OCI-M1 (cell line): ENCODE measurements around the gene MRFAP1L1.
"Not testable (repeated sequence)": the region's sequence is repeated elsewhere in the genome, so short reads cannot be mapped to it uniquely, and the experiment has no call there.

Source experiments
- DNase-seq: peaks from one replicate; lab custom pipeline; 2025; lab: John Stamatoyannopoulos, UW

Gene MRFAP1L1

GRCh38 chr4:6709230-6710114 lies at the start of gene MRFAP1L1:
Gene MRFAP1L1 (minus strand): TSS chr4:6709865. CDS start chr4:6709629, 236 bp downstream.
- peak; percentile 97 for DNase-seq

GRCh38 chr4:6758728-6759127 lies 49.1 kb upstream of the MRFAP1L1 start:
- DNase-seq: no peak

GRCh38 chr4:6756345-6756744 lies 46.7 kb upstream of the MRFAP1L1 start:
- DNase-seq: not testable (repeated sequence)

DNA sequence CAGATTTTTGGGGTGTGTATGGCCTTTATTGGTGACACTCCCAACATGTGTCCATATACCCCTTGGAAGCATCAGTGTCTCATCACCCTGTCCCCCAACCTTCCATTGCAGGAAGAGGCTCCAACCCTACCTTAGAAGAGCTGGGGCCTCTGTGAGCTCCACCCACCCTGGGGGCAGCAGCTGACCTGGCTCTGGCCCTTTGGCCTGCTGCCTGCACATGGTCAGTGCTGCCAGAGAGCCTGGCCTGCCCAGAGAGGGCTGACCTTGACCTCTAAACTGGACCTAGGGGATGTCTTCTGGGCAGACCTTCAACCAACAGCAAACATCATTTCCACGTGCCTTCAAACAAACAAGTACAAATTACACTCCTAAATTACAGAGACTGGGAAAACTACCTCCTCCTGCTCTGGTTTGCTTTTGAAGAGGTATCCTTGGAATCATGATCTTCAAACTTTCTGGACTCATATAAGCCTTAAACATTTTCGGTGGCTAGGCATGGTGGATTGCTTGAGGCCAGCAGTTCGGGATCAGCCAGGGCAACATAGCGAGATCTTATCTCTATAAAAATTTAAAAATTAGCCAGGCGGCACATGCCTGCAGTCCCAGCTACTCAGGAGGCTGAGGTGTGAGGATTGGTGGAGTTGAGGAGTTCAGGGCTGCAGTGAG lies 45.6 kb upstream of the MRFAP1L1 start:
- DNase-seq: no peak

- no peak for DNase-seq
These were observed 44.9 kb upstream of the MRFAP1L1 start for GRCh38 chr4:6754481-6755087.

GRCh38 chr4:6753891-6754290 lies 44.2 kb upstream of the MRFAP1L1 start:
- DNase-seq: no peak

GRCh38 chr4:6753103-6753560 lies 43.5 kb upstream of the MRFAP1L1 start:
- DNase-seq: no peak

DNA sequence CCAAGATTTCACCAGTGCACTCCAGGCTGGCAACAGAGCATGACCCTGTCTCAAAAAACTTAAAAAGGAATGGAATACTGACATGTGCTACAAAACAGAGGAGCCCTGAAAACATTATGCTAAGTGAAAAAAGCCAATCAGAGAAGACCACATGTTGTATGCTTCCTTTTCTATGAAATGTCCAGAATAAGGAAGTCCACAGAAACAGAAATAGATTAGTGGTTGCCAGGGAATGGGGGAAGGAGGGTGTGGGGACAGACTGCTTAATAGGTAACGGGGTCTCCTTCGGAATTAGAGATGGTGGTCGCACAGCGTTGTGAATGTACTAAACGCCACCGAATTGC lies 42.8 kb upstream of the MRFAP1L1 start:
- DNase-seq: peak; percentile 77

DNA sequence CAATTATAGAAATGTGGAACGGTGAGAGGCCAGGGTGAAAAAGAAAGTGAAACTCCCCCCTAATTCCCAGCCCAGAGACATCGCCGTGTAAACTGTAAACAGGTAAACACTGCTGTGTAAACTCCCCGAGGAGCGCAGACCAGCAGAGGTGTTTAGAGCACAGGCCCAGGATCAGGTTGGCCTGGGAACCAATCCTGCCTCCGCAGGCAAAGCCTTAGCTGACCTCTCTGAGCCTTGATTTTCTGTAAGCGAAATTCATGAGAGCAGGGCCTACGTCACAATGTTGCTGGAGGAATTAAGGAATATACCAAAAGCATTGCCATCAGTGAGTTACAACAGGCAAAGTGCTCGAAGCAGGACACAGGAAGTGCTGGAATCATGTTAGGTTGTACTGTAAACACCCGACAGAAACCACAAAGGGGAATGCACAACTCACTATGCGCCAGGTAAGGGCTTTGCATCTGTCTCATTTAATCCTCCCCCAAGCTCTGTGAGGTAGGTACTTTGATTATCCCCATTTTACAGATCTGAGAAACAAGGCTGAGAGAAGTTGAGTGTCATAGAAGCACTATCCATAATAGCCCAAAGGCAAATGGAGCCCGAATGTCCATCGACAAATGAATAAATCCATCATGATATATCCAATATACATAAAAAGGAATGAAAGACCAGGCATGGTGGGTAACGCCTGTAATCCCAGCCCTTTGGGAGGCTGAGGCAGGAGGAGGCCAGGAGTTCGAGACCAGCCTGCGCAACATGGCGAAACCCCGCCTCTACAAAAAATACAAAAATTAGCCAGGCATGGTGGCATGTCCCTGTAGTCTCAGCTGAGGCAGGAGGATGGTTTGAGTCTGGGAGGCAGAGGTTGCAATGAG lies 42.2 kb upstream of the MRFAP1L1 start:
- no peak for DNase-seq

- no peak for DNase-seq
These were observed 40.9 kb upstream of the MRFAP1L1 start for GRCh38 chr4:6750286-6751221.

GRCh38 chr4:6749340-6750171 lies 39.9 kb upstream of the MRFAP1L1 start:
- DNase-seq: no peak

GRCh38 chr4:6748286-6748685 lies 38.6 kb upstream of the MRFAP1L1 start:
- no peak for DNase-seq

DNA sequence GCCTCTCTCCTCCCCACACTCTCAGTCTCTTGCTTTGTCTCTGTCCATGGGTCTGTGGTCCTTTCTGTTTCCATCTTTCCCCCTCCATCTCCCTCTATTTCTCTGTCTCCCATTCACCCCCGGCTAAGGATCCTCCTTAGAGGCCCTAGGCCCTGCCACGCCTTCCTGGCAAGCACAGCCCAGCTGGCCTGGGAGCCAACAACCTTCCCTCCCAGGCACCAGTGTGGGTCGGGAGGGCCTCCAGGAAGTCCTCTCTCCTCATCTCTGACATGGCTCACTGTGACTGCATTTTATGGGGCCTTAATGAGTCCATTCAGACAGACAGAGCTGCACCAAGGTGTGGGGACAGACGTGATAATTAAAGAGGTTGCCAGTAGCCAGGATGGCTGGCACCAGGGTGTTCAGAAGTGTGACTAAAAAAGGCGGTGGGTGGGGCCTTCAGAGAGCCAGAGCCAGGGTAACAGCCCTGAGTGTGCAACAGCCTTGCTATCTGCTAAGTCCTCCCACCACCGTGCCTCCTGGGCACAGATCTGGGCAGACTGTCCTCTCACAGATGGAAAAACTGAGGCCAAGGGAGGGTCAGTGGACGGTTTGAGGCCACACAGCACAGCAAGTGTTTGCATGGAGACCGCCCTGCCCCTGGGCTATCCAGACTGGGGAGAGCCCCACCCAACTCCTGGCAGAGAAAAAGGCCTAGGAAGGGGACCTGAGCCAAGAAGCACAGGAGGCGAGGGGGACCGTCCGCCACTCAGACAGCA lies 37.8 kb upstream of the MRFAP1L1 start:
- DNase-seq: no peak

DNA sequence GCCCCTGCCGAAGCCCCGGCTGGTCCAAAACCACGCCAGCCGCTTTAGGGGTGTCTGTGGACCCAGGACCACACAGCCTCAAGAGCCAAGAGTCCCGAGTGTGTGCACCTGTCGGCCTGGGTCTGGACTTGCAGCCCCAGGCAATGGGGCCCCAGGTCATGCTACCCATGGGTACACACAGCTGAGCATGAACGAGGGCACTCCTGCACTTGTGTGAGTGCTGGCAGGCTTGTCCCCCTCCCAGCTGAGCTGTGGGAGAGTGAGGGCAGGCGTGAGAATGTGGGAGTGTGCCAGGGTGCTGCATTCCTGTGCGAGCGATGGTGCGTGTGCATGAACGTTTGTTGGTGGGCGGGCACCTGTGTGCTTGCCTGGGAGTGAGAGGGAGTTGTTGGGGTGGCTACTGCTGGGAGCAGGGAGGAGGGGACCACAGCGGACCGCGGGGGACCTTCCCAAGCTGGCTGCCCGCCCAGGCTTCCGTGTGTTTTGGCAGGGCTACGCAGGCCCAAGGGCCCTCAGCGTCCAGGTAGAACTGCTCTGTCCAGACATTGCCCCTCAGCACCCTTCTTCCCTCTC lies 37.1 kb upstream of the MRFAP1L1 start:
- DNase-seq: no peak

DNA sequence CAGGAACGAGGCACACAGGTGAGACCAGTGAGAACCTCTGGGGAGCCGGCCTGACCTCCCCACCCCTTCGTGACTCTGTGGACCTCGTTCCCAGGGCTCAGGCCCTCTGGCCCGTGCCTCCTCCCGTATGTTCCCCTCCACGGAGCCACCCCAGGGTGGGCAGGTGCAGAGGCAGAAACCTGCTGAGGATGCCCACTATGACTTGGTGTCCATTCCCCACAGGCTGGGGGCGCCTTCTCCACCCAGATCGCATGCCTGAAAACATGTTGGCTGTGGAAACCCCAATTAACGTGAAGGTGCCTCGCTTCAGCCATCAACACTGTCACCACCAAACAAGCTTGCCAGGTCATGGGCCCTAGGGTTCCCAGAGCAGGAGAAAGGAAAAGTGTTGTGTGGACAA lies 33.3 kb upstream of the MRFAP1L1 start:
- no peak for DNase-seq

DNA sequence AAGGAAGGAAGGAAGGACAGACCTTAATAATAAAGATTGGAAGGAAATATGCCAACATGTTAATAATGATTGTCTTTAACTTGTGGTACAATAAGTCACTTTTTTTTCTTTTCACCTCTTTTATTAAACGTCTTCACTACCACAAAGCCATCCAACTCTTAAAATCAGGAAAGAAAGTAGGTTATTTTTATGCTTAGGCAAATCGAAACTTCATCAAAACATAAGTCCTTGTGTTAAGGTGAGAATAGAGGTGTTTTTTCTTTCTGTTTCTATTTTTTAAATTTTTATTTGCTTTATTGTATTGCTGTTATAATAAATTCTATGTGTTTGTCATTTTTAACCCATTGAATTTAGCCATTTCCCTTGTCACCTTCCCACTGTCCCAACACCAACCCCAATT lies 32.8 kb upstream of the MRFAP1L1 start:
- DNase-seq: no peak

DNA sequence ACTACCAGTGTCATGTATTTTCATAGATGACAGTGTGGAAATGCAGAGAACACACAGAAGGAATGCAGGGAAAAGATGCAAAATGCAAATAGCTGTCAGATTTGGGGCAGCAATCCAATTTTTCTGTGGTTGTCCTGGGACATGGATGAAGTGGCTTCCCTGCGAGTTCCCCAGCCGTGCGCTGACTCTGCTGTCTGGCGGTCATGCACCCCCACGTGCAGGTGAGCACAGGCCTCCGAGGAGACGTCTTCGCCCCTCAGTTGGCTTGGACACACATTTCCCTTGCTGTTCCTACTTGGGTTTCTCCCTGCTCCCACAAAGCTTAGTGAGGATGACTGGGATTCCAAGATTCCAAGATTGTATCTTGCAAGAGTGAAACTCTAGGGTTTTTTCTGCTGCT lies 30.7 kb upstream of the MRFAP1L1 start:
- no peak for DNase-seq

DNA sequence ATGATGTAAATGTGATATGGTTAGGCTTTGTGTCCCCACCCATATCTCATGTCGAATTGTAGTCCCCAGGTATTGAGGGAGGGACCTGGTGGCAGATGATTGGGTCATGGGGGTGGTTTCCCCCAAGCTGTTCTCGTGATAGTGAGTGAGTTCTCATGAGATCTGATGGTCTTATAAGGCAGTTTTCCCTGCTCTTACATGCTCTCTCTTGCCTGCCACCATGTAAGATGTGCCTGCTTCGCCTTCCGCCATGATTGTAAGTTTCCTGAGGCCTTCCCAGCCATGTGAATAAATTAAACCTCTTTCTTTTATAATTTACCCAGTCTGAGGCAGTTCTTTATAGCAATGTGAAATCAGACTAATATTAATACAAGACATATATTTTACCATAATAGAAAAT lies 30.3 kb upstream of the MRFAP1L1 start:
- no peak for DNase-seq
